Esophagus muscularis mucosa (tissue), 4 donors: ENCODE data around the gene QPRT.

Source experiments
- CTCF ChIP-seq, 3 experiments: fragments of 200-600 bp in 2 of 3; fragments of 450-650 bp in 1 of 3; sonication (generic) in 2 of 3; IDR thresholded peaks; one replicate each; pipeline ENCODE4 v1.5.1; 2017 to 2019; ENCODE audit warnings: antibody characterized with exemption in 3 of 3, mild to moderate bottlenecking in 2 of 3, moderate library complexity in 1 of 3
- EP300 ChIP-seq: sonication (generic); formaldehyde crosslinking; IDR thresholded peaks from one replicate; pipeline ENCODE4 v1.6.1; 2017; ENCODE audit warnings: antibody characterized with exemption
- POLR2A ChIP-seq: fragments of 450-650 bp; IDR thresholded peaks from one replicate; pipeline ENCODE4 v1.6.1; 2017; ENCODE audit warnings: antibody characterized with exemption, moderate library complexity, mild to moderate bottlenecking, low read depth
- POLR2AphosphoS5 ChIP-seq, 2 donors: sonication (generic); formaldehyde crosslinking; IDR thresholded peaks; one replicate each; pipeline ENCODE4 v1.6.1; 2017; ENCODE audit warnings: antibody characterized with exemption in 2 of 2

GRCh38 chr16:29698484-29699323, 19.7 kb downstream of the QPRT start:
- TF ChIP-seq CTCF (IDR thresholded peaks at IDR 0.05) (no peak), POLR2A (no peak), POLR2AphosphoS5 (IDR thresholded peaks at IDR 0.05) (no peak), EP300 (no peak)
